GM12801 (cell line): ENCODE results near the gene HSPA4.

Experiments used
- CTCF ChIP-seq: IDR thresholded peaks from one replicate; pipeline ENCODE4 v1.5.1; 2011; ENCODE audit warnings: control low read depth; ENCODE audit not compliant: insufficient read length; ENCODE audit errors: extremely low read depth

Gene HSPA4

DNA sequence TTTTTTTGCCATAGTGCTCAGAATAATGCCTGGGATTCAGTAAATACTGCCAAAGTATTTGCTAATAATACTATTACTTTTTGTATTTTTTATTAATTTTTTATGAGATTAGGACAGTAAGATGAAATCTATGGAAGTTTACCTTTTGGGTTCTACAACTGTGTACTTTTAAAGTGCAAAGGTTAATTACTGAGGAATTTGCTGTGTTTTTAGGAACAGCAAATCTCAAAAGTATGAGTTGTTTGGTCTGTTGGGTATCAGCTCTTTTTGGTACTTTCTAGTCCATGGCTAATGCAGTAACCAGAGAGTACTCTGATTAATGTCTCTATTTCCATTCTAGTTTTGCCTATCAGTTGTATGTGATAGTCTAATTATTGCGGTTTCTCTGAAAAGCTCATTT is 5.1 kb downstream of the HSPA4 start:
- TF ChIP-seq CTCF: no peak

- no peak for TF ChIP-seq CTCF
Measured at GRCh38 chr5:133059621-133060020, 7.8 kb downstream of the HSPA4 start.

DNA sequence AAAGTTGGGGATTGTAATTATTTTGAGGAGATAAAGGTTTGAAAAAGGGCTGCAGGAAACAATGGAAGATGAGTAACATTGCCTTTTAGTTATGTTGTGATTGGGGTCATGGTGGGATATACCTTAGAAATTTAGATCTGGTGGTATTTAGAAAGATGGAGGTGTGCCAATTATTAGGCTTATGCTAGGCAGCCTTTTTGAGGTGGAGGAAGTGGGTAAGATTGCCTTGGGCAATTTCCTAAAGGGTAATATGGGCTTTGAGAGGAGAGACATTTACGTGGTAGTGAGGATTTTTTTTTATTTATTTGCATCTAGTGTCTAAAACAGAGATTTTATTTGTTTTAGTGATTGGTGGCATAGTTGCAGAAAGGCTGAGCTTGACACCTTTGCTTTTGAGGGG is 10.5 kb downstream of the HSPA4 start:
- TF ChIP-seq CTCF: no peak

DNA sequence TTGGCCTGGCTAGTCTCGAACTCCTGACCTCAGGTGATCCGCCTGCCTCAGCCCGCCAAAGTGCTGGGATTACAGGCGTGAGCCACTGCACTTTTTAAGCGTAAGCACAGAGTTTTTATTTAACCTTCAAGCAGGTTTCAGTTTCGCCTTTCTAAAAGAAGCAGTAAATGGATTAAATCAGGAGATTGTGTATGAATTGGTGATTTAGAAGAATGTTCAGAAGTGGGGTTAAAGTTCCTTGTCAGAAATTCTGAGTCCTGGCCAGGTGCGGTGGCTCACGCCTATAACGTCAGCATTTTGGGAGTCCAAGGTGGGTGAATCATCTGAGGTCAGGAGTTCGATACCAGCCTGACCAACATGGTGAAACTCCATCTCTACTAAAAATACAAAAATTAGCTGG is 12.2 kb downstream of the HSPA4 start:
- no peak for TF ChIP-seq CTCF

GRCh38 chr5:133065471-133065870 is 13.7 kb downstream of the HSPA4 start:
- TF ChIP-seq CTCF: no peak

GRCh38 chr5:133066045-133066444 is 14.2 kb downstream of the HSPA4 start:
- TF ChIP-seq CTCF: no peak

GRCh38 chr5:133072021-133072420 is 20.2 kb downstream of the HSPA4 start:
- no peak for TF ChIP-seq CTCF
